ENCODE measurements around the gene JSRP1. TPM values are rescaled to one million over a fixed set of nuclear protein-coding genes. Genes with fewer than 3 reads are reported as not detected.

Gene JSRP1
- total RNA-seq, 1 donor from 2014 or later = not detected

GRCh38 chr19:2227415-2228156 lies 28.6 kb downstream of the JSRP1 start:
- Mint-ChIP-seq H3K4me1 (ENCODE audit: low read depth, unreplicated experiment) (peaks cover 3% of the 10 kb centered on the region), H3K36me3 (ENCODE audit: unreplicated experiment) (no peaks in the 10 kb centered on the region), H3K4me3 (ENCODE audit: unreplicated experiment) (no peak overlapping the region), H3K9me3 (ENCODE audit: unreplicated experiment) (peaks cover 17% of the 10 kb centered on the region), H3K27ac (ENCODE audit: unreplicated experiment) (no peak overlapping the region), H3K27me3 (ENCODE audit: unreplicated experiment) (peaks cover 5% of the 10 kb centered on the region)
- no peak for DNase-seq
- TF ChIP-seq CTCF (IDR thresholded peaks at IDR 0.05; ENCODE audit: partially characterized antibody, unreplicated experiment) = no peak

- H3K4me1 Mint-ChIP-seq (ENCODE audit: low read depth, unreplicated experiment) = peaks cover 3% of the 10 kb centered on the region
- no peak for TF ChIP-seq CTCF (IDR thresholded peaks at IDR 0.05; ENCODE audit: partially characterized antibody, unreplicated experiment)
- H3K27ac Mint-ChIP-seq (ENCODE audit: unreplicated experiment) = no peak overlapping the region
- no peak overlapping the region for H3K4me3 Mint-ChIP-seq (ENCODE audit: unreplicated experiment)
- no peak for DNase-seq
- no peaks in the 10 kb centered on the region for H3K36me3 Mint-ChIP-seq (ENCODE audit: unreplicated experiment)
- peaks cover 5% of the 10 kb centered on the region for H3K27me3 Mint-ChIP-seq (ENCODE audit: unreplicated experiment)
- H3K9me3 Mint-ChIP-seq (ENCODE audit: unreplicated experiment) = peaks cover 13% of the 10 kb centered on the region
These were observed 29.3 kb downstream of the JSRP1 start for GRCh38 chr19:2226840-2227360.

GRCh38 chr19:2226051-2226839 lies 30.0 kb downstream of the JSRP1 start:
- no peak overlapping the region for H3K27ac Mint-ChIP-seq (ENCODE audit: unreplicated experiment)
- peaks cover 13% of the 10 kb centered on the region for H3K9me3 Mint-ChIP-seq (ENCODE audit: unreplicated experiment)
- TF ChIP-seq CTCF (IDR thresholded peaks at IDR 0.05; ENCODE audit: partially characterized antibody, unreplicated experiment) = no peak
- no peak for DNase-seq
- no peaks in the 10 kb centered on the region for H3K36me3 Mint-ChIP-seq (ENCODE audit: unreplicated experiment)
- H3K4me1 Mint-ChIP-seq (ENCODE audit: low read depth, unreplicated experiment) = peaks cover 3% of the 10 kb centered on the region
- no peak overlapping the region for H3K4me3 Mint-ChIP-seq (ENCODE audit: unreplicated experiment)
- H3K27me3 Mint-ChIP-seq (ENCODE audit: unreplicated experiment) = peaks cover 5% of the 10 kb centered on the region

- no peak for DNase-seq
- Mint-ChIP-seq H3K4me1 (ENCODE audit: low read depth, unreplicated experiment) (peaks cover 2% of the 10 kb centered on the region), H3K36me3 (ENCODE audit: unreplicated experiment) (no peaks in the 10 kb centered on the region), H3K4me3 (ENCODE audit: unreplicated experiment) (no peak overlapping the region), H3K9me3 (ENCODE audit: unreplicated experiment) (peaks cover 12% of the 10 kb centered on the region), H3K27me3 (ENCODE audit: unreplicated experiment) (peaks cover 4% of the 10 kb centered on the region), H3K27ac (ENCODE audit: unreplicated experiment) (no peak overlapping the region)
- no peak for TF ChIP-seq CTCF (IDR thresholded peaks at IDR 0.05; ENCODE audit: partially characterized antibody, unreplicated experiment)
These were observed 30.7 kb downstream of the JSRP1 start for GRCh38 chr19:2225415-2226050.

Data from glutamatergic neuron (in vitro differentiated cells).